ENCODE results near the gene PAX9.

Gene PAX9

DNA sequence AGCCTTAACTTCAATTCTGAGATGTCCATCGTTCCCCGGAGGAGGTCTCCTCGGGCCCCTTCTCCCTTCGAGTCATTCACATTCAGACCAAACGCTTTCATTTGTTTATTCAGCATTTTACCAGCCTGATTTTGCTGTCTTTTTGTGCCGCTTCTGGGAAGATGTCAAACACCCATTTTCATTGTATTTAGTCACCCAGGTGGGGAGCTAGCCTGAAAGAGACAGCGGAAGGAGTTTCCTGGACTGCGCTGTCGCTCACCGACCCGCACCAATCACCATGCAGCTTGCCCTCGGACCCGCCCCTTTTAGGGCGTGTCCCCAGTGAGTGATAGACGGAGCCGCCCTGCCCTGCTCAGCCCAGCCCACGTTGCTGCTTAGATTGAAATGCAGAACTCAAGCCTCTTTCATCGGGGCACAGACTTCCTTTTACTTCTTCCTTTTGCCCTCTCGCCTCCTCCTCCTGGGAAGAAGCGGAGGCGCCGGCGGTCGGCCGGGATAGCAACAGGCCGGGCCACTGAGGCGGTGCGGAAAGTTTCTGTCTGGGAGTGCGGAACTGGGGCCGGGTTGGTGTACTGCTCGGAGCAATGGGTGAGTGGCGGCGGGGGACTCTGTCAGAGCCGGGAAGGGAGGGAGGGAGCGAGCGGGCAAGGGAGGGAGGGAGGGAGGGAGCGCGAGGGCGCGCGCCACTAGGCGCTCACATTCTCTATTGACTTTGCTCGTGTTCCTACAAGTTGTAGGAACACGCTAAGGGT is at the start of gene PAX9:
TSS of gene PAX9 (plus strand) at position 355 of the 752 bp plus-strand sequence. CDS start at position 585, 230 bp downstream.
- peak; percentile 16 for DNase-seq

DNA sequence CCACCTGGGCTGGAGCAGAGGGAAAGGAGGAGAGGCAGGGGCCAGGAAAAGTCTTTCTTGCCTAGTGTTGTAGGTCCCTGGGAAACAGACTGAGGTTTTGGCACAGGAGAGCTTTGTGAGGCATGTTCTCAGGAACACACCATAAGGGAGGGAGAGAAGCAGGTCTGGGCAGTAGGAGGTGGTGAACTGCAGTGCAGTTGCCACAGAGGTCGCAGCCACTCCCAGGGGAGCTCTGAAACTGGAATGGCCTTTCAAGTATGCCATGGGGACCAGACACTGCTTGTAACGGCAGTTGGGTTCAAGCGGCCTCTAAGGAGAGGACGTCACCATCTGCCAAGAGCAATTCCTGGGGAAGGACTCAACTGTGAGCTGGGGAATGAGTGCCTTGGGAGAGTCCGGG is 43.8 kb upstream of the PAX9 start:
- no peak for DNase-seq

DNA sequence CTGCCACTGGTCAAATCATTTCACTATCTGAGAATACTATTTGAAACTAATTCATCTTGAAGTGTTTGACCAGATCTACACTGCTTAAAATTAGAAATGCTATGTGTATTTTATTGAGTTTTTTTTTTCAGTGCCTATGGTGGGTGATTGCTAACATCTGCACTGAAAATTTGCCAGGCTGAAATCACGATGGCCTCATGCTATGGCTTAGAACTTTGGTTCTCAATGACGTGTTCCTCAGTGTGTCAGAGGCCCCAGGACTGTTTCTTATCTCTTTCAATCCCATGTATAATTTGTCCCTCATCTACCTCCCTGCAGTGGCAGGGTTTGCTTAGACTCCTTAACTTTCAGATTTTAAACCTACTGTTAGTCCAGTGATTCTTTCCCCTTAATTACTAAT is 43.0 kb upstream of the PAX9 start:
- DNase-seq = no peak

DNA sequence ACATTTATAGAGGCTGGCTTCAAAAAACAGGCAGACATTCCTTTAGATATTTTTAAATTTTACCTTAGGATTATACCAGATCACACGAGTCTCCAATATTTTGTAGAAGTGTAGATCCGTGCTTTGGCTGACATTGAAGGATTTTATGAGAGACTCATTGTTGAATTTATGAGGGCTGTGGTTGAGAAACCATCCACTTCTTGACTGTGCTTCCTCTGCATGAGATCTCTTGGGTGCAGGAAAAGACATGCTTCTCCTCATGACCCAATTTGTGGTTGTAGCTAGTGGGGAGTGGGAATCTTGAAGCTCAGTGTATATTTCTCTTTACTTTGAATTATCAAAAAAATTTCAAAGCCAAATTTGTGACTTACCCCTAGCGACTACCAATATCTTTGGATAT is 42.5 kb upstream of the PAX9 start:
- no peak for DNase-seq

DNA sequence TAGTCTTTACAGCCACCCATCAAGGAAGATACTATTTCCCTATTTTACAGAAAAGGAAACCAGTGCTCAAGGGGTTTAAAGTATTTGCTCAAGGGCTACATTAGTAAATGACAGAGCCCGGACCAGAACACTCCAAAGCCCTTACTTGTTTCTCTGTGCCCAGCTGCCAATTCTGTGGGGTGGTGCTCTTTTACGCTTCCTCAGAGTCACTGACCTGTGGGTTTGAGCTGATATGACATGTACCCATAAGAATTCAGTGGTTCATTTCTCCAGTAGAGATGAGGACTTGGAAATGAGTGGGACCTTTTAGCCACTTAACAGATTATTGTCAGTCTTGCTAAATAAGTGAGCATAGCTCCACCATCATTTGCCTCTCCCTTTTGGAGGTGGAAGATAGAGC is 41.8 kb upstream of the PAX9 start:
- no peak for DNase-seq

DNA sequence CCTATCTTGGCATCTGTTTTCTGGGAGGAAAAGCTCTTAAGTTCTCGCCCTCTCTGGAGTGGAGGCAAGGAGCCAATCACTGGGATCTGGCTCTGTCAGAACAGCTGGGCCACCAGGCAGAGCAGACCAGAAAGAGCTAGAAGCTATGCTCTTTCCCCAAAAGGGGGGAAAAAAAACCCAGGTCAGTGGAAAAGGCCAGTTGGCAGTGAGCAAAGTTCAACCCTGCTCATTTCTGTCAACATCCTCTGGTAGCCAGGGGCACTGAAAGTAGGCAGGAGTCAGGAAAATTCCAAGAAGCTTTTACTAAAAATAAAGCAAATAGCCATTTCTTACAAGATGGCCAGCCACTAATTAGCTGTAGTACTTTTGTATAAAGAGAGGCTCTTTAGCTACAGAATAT is 36.6 kb upstream of the PAX9 start:
- DNase-seq = no peak

DNA sequence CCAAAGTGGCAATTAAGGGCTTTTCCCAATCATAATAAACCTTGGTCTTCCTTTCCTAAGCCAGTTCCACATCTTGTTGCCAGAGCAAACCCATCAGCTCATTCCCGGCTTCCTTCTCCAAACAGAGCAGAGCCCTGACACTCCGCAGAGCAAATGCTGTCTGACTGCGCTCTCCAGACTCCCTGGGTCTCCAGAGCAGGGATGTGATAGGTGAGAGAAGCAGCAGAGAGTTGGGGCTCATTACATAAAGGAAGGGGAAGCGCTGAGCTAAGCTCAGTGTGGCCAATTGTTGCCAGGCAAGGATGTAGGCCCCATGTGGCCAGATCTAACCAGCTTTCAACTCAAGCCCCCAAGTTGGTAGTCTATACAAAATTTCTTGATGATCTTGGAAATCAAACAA is 36.2 kb upstream of the PAX9 start:
- DNase-seq = no peak

DNA sequence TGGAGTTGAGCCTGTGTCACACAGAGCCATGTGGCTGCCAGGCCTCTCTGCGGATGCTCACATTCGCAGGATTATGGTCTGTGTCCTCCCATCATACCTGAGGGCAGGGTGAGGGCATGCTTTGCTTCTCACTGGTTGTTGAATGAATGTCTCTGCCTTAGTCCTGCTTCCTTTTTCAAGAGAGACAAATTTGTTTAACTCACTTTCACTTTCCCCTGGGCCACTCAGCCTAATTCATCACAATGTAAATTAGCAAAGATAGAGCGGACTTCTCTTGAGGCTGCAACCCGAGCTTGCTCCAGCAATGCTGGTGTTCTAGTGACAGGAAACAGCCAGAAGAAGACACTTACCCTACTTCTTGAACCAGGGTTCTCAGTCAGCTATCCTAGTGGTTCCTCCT is 35.5 kb upstream of the PAX9 start:
- DNase-seq = no peak

DNA sequence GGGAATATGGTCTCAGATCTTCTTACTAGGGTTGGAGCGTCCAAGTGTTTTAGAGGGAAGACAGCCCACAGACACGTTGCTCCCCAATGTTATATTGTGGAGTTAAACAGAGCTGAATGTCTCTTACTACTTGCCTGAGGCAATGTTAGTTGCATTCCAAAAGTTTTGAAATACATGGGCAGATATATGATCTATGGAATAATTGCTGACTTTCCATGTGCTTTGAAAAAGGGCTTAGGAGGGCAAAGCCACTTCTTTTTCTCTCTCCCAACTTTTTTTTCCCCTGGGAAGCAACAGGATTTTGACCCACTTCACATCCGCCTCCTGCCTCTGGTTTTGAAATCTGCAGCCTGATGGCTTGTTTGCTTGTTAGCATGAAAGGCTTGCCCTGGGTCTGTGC is 33.7 kb upstream of the PAX9 start:
- no peak for DNase-seq

DNA sequence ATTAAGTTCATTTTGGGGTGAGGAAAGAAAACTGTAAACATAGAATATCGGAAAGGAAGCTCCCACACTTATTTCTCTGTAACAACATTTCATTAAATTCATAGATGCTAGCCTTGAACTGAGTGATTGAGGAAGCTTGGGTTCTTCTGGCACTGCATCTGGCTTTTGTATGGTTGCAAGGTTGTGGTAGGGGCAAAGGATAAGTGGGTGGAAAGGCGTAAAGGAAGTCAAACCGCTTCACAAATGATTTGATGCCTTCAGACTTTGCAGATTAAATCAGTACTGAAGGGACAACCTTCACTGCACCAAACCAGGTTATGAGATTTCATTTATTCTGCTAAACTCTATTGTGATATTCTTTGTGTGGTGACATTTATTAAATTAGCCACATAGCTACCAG is 28.1 kb upstream of the PAX9 start:
- DNase-seq = no peak

DNA sequence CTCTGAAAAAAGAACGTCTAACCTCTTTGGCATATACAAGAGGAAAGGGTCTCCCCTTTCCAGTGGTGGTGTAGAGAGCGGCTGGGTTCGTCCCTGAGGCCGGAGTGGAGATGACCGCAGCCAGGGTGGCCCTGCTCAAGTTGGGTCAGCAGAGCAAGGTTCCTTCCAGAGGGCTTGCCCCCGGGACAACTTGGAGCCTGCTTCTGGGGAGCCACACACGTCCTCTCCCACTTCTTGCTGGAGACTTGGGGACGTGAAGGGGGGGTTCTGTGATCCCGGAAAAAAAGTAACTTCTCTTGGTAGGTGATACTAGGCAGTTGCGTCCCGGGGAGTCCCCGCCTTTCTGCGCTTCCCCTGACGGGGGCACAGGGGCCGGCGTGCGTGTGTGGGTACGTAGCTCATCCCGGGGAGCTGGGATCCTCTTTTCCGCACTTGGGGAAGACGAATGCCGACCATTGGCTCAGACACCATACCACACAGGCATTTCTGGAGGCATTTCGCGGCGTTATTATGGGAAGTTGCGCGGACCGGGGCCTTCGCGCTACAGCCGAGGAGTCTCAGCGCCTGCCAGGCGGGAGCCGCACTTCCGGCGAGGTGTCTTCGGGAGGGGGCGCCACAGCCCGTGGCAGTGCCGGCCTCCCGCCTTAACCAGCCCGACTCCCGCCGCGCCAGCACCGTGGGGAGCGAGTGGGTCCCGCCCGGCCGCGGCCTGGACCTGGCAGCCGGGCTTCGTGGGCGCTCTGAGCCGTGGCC is 14.8 kb upstream of the PAX9 start:
- no peak for DNase-seq

DNA sequence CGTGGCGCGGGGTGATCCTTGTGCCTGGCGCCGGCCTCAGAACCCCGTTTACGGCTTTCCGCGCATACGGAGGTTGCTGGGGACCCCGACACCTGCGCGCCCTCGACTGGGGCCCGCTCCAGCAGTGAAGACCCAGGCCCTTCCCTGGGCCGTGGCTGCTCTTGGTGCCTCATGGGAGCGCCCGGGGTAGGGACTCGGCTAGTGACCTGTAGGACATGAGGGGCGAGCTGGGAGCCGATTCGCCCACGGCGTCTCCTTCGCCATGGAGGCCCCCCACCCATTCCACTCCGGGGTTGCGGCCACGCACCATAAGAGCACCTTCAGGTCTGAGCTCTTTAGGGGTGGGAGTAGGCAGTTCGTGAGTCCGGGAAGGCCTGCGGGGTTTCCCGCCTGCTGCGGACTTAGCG is 14.2 kb upstream of the PAX9 start:
- DNase-seq = no peak

DNA sequence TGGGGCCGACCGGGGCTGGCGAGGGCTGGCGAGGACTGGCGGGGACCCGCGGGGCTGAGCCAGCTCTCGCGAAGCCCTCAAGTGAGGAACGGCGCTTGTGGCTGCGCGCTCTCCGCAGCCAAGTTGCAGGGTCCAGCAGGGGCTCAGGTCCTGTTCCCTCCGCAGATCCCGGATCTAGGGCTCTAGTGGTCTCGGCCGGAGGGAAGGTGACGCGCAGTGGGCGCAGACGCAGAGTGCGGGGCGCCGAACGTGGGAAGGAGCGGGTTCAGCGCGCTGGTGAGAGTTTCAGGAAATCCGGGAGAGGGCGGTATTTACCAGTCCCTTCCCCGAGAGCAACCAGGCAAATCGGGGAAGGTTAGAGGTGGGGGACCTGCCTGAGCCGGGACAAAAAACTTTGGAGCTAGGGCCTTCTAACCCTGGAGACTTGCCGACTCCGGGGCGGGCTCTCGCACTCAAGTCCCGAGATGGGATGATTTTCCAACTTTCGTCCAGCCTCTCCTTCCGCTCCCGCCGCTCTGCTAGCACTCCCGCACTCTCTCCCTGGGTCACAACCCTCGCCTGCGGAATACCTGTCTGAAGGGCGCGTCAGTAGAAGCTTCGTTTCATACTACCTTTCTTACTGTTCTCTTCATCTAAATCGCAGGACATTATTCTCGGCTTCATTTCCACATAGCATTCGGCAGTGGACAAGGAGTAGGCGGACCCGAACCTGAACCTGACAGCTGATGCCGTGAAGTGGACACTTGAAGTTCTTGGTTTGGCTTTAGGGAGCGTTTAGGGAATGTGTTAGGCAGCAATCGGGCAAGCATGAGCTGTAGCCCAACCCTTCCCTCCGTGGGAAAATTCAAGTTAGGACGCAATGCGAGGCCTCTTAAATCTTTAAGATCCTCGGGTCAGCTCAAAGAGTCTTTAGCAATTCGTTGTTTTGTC is 13.6 kb upstream of the PAX9 start:
- no peak for DNase-seq

DNA sequence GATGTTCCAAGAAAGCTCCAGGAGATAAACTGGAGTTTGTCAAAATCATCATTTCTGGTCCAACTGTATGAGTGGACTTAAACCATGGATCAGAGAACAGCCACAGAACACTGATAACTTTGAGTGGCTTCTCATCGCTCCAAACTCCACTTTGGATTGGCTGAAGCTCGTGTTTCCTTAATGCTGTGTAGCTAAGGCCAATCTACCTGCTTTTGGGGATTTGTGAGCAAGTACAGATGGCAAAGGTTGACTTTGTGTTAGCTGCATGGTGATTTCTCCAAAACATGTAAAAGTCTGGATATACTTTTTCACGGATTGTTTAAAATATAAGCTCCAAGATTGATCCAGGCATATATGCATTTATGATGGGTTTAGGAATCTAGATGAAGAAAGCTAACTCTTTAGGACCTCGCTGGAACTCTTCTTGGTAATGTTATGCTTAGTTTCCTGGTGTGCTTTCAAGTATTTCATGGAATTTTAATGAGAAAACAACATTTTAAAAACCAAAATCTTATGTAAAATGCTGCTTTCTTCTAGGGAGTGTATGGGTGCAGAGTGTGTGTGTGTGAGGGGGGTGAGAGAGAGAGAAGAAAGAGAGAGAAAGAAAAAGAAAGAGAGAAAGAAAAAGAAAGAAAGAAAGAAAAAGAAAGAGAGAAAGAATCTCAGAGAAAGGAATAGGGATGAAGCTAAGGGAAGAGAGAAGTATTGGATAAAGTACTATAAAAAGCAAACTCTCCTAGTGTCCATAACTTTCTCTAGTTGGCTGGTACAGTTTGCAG is 11.6 kb upstream of the PAX9 start:
- no peak for DNase-seq

DNA sequence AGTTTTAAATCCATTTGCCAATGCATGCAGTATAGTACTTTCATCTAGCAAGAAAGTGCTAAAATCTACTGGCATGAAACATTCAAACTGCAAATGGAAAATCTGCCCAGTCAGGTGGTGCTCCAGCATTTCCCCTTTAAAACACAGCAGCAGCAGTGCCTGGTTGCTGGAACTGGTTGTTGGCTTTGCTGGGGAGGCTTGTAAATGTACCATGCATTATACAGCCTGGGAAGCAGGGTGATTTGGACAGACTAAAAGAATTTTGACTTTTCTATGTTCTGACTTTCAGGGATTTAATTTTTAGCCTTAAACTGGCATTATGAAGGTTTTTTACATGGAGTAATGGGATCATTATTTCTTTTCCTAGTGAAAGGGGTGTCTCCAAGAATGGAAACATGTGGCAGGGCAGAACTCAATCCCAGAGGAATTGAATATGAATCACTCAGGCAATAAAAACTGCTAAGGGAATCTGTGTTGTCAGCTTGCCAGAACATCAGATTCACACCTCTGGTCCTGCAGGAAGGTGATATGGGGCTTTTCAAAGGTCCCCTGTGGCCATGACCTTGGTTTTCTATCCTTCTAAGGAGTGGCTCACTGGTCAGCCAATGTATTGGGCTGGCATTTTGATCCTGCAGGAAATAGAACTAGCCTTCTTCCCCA is 9.0 kb upstream of the PAX9 start:
- DNase-seq = no peak

DNA sequence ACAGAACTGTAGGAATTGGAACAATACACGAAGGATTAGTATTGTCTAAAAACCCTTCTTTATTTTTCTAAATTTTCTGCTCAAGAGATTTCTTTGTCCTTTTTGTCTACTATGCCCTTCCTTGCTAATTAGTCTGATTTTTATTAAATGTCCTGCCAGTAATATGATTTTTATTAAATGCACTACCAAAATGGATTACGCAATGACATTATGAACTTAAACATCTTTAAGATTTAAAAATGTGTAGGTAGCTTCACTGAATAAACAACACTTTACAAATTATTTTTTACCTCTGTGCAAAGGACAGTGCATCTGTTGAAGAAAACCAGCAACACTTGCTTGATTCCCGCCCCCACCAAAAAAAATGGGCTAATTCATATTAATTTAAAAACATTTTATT is 8.2 kb upstream of the PAX9 start:
- DNase-seq = no peak

DNA sequence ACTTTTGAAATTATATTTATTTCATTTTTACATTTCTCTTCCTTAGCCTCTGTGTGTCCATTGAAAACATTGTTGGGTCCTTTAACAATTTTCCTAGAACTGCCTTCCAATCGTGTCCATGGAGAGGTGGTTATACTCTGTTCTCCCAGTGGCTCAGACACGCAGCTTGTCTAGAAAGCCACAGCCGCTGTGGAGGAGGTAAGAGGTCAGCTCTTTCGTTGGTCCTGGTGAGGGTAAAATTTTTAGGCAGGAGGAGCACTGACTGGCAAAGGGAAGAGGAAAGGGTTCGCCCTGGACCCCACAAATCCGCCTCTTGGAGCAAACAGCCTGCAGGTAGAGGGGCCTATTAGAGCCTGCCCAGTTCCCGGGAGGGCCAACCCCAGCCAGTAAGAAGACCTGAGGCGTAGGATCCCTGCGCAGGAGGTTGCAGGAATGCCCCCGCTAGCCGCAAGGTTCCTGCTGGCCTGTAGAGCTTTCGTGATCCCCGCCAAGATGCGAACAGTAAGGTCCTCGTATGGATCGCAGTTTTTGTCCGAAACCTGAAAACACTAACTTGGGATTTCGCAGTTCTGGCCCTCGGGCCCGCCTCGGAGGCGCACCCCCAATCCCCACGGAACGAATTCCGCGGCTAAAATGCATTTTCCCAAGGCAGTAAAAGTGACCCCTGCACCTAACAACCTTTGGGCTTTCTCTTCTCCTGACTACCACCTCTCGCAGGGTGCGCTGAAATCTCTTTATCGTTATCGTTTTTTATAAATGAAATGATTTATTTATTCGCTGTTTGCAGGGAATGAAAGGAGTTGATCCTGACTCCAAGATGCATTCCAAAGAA is 7.5 kb upstream of the PAX9 start:
- DNase-seq = no peak

DNA sequence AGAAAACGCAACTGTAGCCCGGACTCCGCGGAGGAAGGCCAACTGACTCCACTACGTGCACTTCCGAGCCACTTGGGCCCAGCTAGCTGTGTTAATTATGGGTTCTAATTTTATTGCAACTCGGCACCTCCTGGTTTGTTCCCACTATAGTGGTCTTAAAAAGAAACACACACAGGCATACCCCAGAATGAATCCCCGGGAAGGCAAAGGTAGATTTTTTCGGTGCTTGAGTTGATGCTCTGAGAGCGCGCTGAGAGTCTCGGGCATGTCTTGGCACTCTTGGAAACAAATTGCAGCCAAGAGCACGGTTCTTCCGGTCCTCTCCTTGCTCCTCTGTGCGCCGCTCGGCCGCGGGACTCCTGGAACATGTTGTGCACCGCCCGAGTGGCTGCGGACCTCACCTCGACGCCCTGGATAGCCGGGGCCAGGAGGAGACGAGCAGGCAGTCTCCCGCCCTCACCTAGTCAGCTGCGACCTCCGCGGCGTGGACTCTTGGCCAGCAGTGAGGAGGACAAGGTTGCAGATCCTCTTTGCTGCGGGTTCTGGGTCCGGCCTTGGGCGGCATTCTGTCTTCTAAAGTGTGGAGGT is 6.8 kb upstream of the PAX9 start:
- DNase-seq = no peak

DNA sequence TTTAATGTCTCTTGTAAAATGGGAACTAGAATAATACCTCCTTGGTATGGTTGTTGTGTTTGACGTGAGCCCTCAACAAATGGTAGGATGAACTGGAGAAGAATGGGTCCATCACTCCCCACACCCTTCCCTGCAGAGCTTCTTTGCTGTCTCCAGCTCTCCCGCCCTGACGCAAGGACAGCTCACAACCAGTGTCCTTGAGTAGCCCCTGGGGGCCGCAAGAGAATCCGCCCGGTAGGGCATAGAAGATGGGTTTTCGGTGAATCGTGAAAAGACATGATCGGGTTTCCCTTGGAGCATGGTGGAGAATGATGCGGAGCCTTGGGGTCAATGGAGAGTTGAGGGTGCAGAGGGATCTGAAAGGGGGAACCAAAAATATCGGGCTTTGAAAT is 6.1 kb upstream of the PAX9 start:
- DNase-seq = no peak

DNA sequence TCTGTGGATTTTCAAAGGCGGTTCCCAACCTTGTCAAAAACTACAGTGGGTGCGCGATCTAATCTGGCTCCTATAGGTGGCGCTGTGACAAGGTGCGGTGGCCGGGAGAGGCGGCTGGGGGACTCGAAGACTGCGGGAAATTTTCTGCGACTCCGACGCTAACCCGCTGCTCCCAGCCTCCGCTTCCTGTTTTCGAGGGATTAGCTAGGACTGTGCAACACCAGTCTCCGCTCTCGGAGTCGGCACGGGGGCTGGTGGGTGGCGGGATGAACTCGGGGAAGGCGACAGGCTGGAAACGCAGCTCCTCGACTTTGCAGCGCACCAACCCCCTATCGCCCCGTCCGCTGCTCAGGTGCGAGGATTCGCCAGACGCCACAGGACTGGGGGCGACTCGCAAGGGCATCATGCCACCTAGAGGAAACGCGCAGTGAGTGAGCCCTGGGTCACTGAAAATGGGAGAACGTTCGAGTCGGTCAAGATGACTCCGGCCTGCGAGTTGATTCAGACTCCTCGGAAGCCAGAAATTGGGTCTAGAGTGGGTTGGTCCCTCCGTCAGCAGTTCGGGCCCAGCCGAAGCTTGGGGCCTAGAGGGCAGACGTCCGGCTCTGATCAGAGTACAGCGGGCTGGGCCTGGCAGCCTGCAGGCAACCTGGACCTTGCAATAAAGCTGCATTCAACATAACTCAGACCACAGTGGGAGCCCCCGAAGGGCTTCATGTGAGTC is 5.5 kb upstream of the PAX9 start:
- no peak for DNase-seq

Data from stimulated activated naive CD4-positive, alpha-beta T cell treated with Interleukin-2 at 50 U/mL for 16 hours (primary cell).